ENCODE data around the gene INTS1. TPM values are rescaled to one million over a fixed set of nuclear protein-coding genes. Genes with fewer than 3 reads are reported as not detected.

Gene INTS1
- total RNA-seq, 1 experiment from 2014 or later = 161 TPM

- Mint-ChIP-seq H3K9me3 (no peaks in the 10 kb centered on the region), H3K27ac (no peak overlapping the region), H3K27me3 (ENCODE audit: low read depth) (no peaks in the 10 kb centered on the region), H3K4me1 (no peaks in the 10 kb centered on the region), H3K36me3 (peaks cover 37% of the 10 kb centered on the region), H3K4me3 (no peak overlapping the region)
- no peak for TF ChIP-seq PRDM15 (CRISPR knock-in tag; IDR thresholded peaks at IDR 0.05)
- TF ChIP-seq IRF2 (CRISPR knock-in tag; IDR thresholded peaks at IDR 0.05; ENCODE audit: borderline replicate concordance, low read depth) = no peak
- no peak for TF ChIP-seq ZNF219 (CRISPR knock-in tag; IDR thresholded peaks at IDR 0.05; ENCODE audit: borderline replicate concordance)
- no peak for TF ChIP-seq SMAD3 (CRISPR knock-in tag; IDR thresholded peaks at IDR 0.05; ENCODE audit: borderline replicate concordance)
- no peak for TF ChIP-seq MXD4 (CRISPR knock-in tag; IDR thresholded peaks at IDR 0.05; ENCODE audit: borderline replicate concordance)
- TF ChIP-seq E2F1 (CRISPR knock-in tag; IDR thresholded peaks at IDR 0.05) = no peak
- ATAC-seq (no peak), DNase-seq (ENCODE audit: low spot score) (no peak)
- ChIA-PET POLR2A (no interaction called here), CTCF (interaction anchor here (0.8 kb wide), 1 partner anchor 13 kb away, joined by 3 read pairs; no protein-coding TSS in a partner anchor)
Observed at GRCh38 chr7:1487466-1487865, 16.7 kb downstream of the INTS1 start.

DNA sequence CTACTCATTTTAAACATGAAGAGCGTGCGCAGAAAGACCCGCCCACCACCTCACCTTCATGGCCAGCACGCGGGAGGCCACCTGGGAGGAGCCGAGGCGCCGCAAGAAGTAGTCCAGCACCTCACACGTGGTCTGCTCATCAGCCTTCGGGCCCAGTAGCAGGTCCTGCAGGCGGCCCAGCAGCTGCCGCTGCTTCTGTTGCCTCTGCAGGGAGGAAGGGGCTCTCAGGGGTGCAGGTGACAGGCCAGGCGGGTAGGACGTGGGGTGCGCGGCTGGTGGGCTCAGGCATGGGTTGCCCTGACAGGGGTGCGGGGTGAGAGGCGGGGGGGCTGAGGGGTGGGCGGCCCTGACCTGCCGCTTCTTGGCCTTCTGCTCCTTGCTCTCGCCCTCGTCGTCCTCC lies 17.6 kb downstream of the INTS1 start:
- H3K36me3 Mint-ChIP-seq = peaks cover 28% of the 10 kb centered on the region
- no peaks in the 10 kb centered on the region for H3K27me3 Mint-ChIP-seq (ENCODE audit: low read depth)
- POLR2A ChIA-PET = no interaction called here
- TF ChIP-seq ESRRA (CRISPR knock-in tag; IDR thresholded peaks at IDR 0.05; ENCODE audit: borderline replicate concordance) (no peak), NFATC4 (CRISPR knock-in tag; IDR thresholded peaks at IDR 0.05) (no peak), TCF7 (CRISPR knock-in tag; IDR thresholded peaks at IDR 0.05; ENCODE audit: low read depth) (no peak), EMX1 (CRISPR knock-in tag; IDR thresholded peaks at IDR 0.05) (no peak), SMAD3 (CRISPR knock-in tag; IDR thresholded peaks at IDR 0.05; ENCODE audit: borderline replicate concordance) (no peak), SOX15 (CRISPR knock-in tag; IDR thresholded peaks at IDR 0.05) (no peak), ZNF281 (CRISPR knock-in tag; IDR thresholded peaks at IDR 0.05) (no peak), SMAD4 (CRISPR knock-in tag; IDR thresholded peaks at IDR 0.05) (no peak), KAT7 (CRISPR knock-in tag; IDR thresholded peaks at IDR 0.05; ENCODE audit: borderline replicate concordance) (no peak)
- TF ChIP-seq, protein P1, sequence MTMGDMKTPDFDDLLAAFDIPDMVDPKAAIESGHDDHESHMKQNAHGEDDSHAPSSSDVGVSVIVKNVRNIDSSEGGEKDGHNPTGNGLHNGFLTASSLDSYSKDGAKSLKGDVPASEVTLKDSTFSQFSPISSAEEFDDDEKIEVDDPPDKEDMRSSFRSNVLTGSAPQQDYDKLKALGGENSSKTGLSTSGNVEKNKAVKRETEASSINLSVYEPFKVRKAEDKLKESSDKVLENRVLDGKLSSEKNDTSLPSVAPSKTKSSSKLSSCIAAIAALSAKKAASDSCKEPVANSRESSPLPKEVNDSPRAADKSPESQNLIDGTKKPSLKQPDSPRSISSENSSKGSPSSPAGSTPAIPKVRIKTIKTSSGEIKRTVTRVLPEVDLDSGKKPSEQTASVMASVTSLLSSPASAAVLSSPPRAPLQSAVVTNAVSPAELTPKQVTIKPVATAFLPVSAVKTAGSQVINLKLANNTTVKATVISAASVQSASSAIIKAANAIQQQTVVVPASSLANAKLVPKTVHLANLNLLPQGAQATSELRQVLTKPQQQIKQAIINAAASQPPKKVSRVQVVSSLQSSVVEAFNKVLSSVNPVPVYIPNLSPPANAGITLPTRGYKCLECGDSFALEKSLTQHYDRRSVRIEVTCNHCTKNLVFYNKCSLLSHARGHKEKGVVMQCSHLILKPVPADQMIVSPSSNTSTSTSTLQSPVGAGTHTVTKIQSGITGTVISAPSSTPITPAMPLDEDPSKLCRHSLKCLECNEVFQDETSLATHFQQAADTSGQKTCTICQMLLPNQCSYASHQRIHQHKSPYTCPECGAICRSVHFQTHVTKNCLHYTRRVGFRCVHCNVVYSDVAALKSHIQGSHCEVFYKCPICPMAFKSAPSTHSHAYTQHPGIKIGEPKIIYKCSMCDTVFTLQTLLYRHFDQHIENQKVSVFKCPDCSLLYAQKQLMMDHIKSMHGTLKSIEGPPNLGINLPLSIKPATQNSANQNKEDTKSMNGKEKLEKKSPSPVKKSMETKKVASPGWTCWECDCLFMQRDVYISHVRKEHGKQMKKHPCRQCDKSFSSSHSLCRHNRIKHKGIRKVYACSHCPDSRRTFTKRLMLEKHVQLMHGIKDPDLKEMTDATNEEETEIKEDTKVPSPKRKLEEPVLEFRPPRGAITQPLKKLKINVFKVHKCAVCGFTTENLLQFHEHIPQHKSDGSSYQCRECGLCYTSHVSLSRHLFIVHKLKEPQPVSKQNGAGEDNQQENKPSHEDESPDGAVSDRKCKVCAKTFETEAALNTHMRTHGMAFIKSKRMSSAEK (CRISPR knock-in tag; IDR thresholded peaks at IDR 0.05; ENCODE audit: borderline replicate concordance) = no peak
- TF ChIP-seq, protein P2, sequence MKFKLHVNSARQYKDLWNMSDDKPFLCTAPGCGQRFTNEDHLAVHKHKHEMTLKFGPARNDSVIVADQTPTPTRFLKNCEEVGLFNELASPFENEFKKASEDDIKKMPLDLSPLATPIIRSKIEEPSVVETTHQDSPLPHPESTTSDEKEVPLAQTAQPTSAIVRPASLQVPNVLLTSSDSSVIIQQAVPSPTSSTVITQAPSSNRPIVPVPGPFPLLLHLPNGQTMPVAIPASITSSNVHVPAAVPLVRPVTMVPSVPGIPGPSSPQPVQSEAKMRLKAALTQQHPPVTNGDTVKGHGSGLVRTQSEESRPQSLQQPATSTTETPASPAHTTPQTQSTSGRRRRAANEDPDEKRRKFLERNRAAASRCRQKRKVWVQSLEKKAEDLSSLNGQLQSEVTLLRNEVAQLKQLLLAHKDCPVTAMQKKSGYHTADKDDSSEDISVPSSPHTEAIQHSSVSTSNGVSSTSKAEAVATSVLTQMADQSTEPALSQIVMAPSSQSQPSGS (CRISPR knock-in tag; IDR thresholded peaks at IDR 0.05; ENCODE audit: borderline replicate concordance, low read depth) = no peak
- ATAC-seq (no peak), DNase-seq (ENCODE audit: low spot score) (no peak)
- H3K27ac Mint-ChIP-seq = no peak overlapping the region
- CTCF ChIA-PET = no interaction called here
- no peaks in the 10 kb centered on the region for H3K4me1 Mint-ChIP-seq
- no peak overlapping the region for H3K4me3 Mint-ChIP-seq
- no peaks in the 10 kb centered on the region for H3K9me3 Mint-ChIP-seq
